Kidney epithelial cell (primary cell): ENCODE data around the gene TIGIT. TPM values are rescaled to one million over a fixed set of nuclear protein-coding genes. Genes with fewer than 3 reads are reported as not detected.

Experiments used
- DNase-seq: peaks from one replicate; pipeline ENCODE4 v3.0.0-alpha.2; 2010; ENCODE audit warnings: low read depth
- H3K27me3 ChIP-seq: 2 replicates; pipeline ENCODE4 v1.6.0; 2011; ENCODE audit warnings: low read length; ENCODE audit not compliant: control insufficient read depth, insufficient read depth
- H3K36me3 ChIP-seq: 2 replicates; pipeline ENCODE4 v1.5.1; 2011; ENCODE audit warnings: low read length; ENCODE audit not compliant: control insufficient read depth, insufficient read depth
- H3K4me3 ChIP-seq: 2 replicates; pipeline ENCODE4 v1.5.1; 2011; ENCODE audit warnings: low read depth, mild to moderate bottlenecking, control low read depth, low read length
- CTCF ChIP-seq: IDR thresholded peaks from 2 replicates; pipeline ENCODE4 v1.5.1; 2011; ENCODE audit warnings: mild to moderate bottlenecking, moderate library complexity, low read length, control low read depth, inconsistent platforms; ENCODE audit not compliant: insufficient read depth, poor library complexity, severe bottlenecking
- total RNA-seq: library from RNA; depleted of rRNA; stranded (reverse); fragments of >200 nt; gene quantifications from 2 replicates; pipeline ENCODE4 v1.2.3, GENCODE V29; 2015

TIGIT gene
- total RNA-seq, 1 donor from 2014 or later = not detected

- TF ChIP-seq CTCF = no peak
- no peak overlapping the region for H3K4me3 ChIP-seq
- H3K27me3 ChIP-seq = no peaks in the 10 kb centered on the region
- DNase-seq = no peak
- H3K36me3 ChIP-seq = no peaks in the 10 kb centered on the region
Measured at GRCh38 chr3:114344492-114344891, 50.7 kb downstream of the TIGIT start.

GRCh38 chr3:114350271-114350670, 56.4 kb downstream of the TIGIT start:
- no peak for TF ChIP-seq CTCF
- H3K4me3 ChIP-seq = no peak overlapping the region
- H3K36me3 ChIP-seq = peaks cover 3% of the 10 kb centered on the region
- DNase-seq = no peak
- H3K27me3 ChIP-seq = no peaks in the 10 kb centered on the region

GRCh38 chr3:114350690-114351089, 56.9 kb downstream of the TIGIT start:
- no peak overlapping the region for H3K4me3 ChIP-seq
- no peak for DNase-seq
- no peak for TF ChIP-seq CTCF
- H3K36me3 ChIP-seq = peaks cover 3% of the 10 kb centered on the region
- H3K27me3 ChIP-seq = no peaks in the 10 kb centered on the region

GRCh38 chr3:114351123-114351821, 57.4 kb downstream of the TIGIT start:
- no peak overlapping the region for H3K4me3 ChIP-seq
- no peak for TF ChIP-seq CTCF
- peaks cover 3% of the 10 kb centered on the region for H3K36me3 ChIP-seq
- no peaks in the 10 kb centered on the region for H3K27me3 ChIP-seq
- DNase-seq = no peak

- DNase-seq = no peak
- TF ChIP-seq CTCF = no peak
- Histone ChIP-seq H3K27me3 (no peaks in the 10 kb centered on the region), H3K36me3 (peaks cover 3% of the 10 kb centered on the region), H3K4me3 (no peak overlapping the region)
Measured at GRCh38 chr3:114351822-114352145, 58.0 kb downstream of the TIGIT start.

- H3K27me3 ChIP-seq = no peaks in the 10 kb centered on the region
- TF ChIP-seq CTCF = no peak
- DNase-seq = no peak
- H3K36me3 ChIP-seq = no peaks in the 10 kb centered on the region
- no peak overlapping the region for H3K4me3 ChIP-seq
Measured at GRCh38 chr3:114355653-114356052, 61.8 kb downstream of the TIGIT start.
